GM21447 (cell line): ENCODE results near the gene ANKRD29.
"Not testable (repeated sequence)": the region's sequence is repeated elsewhere in the genome, so short reads cannot be mapped to it uniquely, and the experiment has no call there.

ENCODE experiments used
- ATAC-seq: cut with Tn5 transposase; IDR thresholded peaks from one replicate; pipeline ENCODE4 v1.9.1; 2021; ENCODE audit not compliant: unreplicated experiment

The ANKRD29 gene

GRCh38 chr18:23645568-23646175 is 17.0 kb downstream of the ANKRD29 start:
- no peak for ATAC-seq

- ATAC-seq = no peak
These were observed 18.8 kb downstream of the ANKRD29 start for GRCh38 chr18:23643815-23644490.

GRCh38 chr18:23641937-23642666 is 20.6 kb downstream of the ANKRD29 start:
- no peak for ATAC-seq

- no peak for ATAC-seq
These were observed 21.5 kb downstream of the ANKRD29 start for GRCh38 chr18:23641143-23641720.

GRCh38 chr18:23640052-23640451 is 22.7 kb downstream of the ANKRD29 start:
- ATAC-seq = no peak

GRCh38 chr18:23636433-23636832 is 26.3 kb downstream of the ANKRD29 start:
- ATAC-seq = not testable (repeated sequence)

GRCh38 chr18:23636071-23636399 is 26.7 kb downstream of the ANKRD29 start:
- no peak for ATAC-seq

- ATAC-seq = no peak
These were observed 27.2 kb downstream of the ANKRD29 start for GRCh38 chr18:23635283-23636070.

GRCh38 chr18:23634692-23635091 is 28.0 kb downstream of the ANKRD29 start:
- ATAC-seq = no peak

GRCh38 chr18:23632615-23633014 is 30.1 kb downstream of the ANKRD29 start:
- ATAC-seq = no peak

- ATAC-seq = no peak
These were observed 31.0 kb downstream of the ANKRD29 start for GRCh38 chr18:23631746-23632145.

- no peak for ATAC-seq
These were observed 31.4 kb downstream of the ANKRD29 start for GRCh38 chr18:23631312-23631711.

- peak; percentile 94 for ATAC-seq
These were observed 33.2 kb downstream of the ANKRD29 start for GRCh38 chr18:23629444-23629946.

- ATAC-seq = no peak
These were observed 34.7 kb downstream of the ANKRD29 start for GRCh38 chr18:23627970-23628369.

GRCh38 chr18:23627321-23627720 is 35.4 kb downstream of the ANKRD29 start:
- ATAC-seq = no peak

- ATAC-seq = no peak
These were observed 36.0 kb downstream of the ANKRD29 start for GRCh38 chr18:23626451-23627279.

GRCh38 chr18:23623040-23623439 is 39.7 kb downstream of the ANKRD29 start:
- ATAC-seq = no peak

GRCh38 chr18:23619388-23619881 is 43.3 kb downstream of the ANKRD29 start:
- ATAC-seq = peak; percentile 20

GRCh38 chr18:23618862-23619387 is 43.8 kb downstream of the ANKRD29 start:
- peak; percentile 35 for ATAC-seq
